ENCODE results near the gene OR2A12.

DNA sequence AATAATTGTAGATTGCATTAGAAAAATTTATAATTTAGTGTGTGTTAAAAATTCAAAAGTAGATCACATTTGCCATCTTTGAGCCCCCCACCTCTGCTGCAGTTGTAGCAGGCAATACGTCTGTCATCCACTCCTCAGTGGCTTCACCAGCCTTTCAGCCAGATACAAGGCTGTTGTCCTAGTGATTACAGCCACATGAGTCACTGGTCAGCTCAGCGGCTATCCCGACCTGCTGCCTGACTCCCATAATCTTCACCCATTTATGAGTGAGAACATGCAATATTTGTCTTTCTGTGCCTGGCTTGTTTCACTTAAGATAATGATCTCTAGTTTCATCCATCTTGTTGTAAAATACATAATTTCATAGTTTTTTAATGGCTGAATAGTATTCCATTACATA lies 28.1 kb upstream of the OR2A12 start:
- TF ChIP-seq CTCF (optimal IDR thresholded peaks at IDR 0.05 in 1 of 3, IDR thresholded peaks at IDR 0.05 in 1 of 3, conservative IDR thresholded peaks at IDR 0.05 in 1 of 3; ENCODE audit: extremely low read depth in 1 of 3, insufficient read depth in 2 of 3, low read length in 3 of 3) (no peak), EZH2 (IDR thresholded peaks at IDR 0.05; ENCODE audit: low read length) (no peak)

Measured in keratinocyte (primary cell).